Measurements from ENCODE around the gene CBR3.
A peak's percentile ranks its signal among the peaks of the same experiment; 100 is the strongest.
"Not testable (repeated sequence)": the region's sequence is repeated elsewhere in the genome, so short reads cannot be mapped to it uniquely, and the experiment has no call there.

CBR3 gene

DNA sequence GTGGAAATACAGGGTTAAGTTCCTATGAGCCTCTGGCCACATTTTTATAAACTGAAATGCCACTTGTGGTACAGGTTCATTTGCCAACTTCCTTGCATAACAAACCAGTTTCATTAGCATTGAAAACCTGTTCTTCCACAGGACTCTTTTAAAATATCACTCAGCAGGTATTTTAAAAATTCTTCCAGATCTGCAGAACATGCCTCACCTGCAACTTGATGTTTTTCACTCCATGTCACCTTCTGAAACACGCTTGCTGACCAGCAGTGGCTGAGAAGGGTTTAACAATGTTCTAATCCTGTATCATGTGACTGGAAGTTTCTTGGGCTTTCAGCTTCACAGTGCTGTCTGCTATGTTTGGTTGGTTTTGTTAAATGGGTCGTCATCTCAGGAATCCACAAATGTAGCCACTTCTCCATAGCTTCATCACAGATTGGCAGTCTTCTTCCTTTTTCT lies 17.6 kb upstream of the CBR3 start:
- DNase-seq (ENCODE audit: low read depth) = no peak

- DNase-seq (ENCODE audit: low read depth) = no peak
Measured at GRCh38 chr21:36120304-36120888, 14.5 kb upstream of the CBR3 start.

- DNase-seq (ENCODE audit: low read depth) = no peak
Measured at GRCh38 chr21:36122977-36123376, 11.9 kb upstream of the CBR3 start.

DNA sequence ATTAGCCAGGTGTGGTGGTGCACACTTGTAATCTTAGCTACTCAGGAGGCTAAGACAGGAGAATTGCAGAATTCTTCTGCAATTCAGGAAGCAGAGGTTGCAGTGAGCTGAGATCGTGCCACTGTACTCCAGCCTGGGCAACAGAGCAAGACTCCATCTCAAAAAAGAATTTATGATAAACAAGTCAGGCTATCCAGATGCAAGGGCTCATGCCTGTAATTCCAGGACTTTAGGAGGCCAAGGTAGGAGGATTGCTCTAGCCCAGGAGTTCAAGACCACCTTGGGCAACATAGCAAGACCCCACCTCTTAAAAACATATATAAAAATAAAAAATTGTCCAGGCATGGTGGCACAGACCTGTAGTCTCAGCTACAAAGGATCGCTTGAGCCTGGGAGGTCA lies 10.5 kb upstream of the CBR3 start:
- DNase-seq (ENCODE audit: low read depth) = no peak

DNA sequence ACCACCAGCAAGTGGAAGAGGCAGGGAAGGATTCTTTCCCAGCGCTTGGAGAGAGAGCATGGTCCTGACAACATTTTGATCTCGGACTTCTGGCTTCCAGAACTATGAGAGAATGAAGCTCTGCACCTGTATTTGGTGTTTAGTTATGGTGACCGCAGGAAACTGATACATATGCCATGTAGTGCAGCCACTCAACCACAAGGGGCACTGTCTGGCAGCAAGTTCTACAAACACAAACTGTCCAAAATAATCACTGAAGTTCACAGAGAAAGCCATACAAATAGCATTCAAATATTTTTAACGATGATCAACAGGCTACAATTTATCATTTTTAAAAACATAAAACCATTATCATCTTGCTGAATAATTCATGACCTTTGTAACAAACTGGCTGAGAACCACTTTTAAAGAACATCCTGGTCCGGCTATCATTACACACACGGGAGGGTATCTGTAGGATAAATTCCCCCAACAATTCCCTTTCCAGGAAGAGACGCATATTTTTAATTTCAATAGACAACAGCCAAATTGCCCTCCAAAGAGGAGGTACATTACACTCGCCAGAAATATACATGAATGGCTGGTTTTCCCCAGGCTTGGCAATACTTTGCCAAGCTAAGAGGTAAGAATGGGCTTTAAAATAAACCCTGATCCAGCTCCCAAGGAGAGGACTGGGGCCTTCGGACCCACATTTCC lies 9.2 kb upstream of the CBR3 start:
- DNase-seq (ENCODE audit: low read depth) = peak; percentile 49

DNA sequence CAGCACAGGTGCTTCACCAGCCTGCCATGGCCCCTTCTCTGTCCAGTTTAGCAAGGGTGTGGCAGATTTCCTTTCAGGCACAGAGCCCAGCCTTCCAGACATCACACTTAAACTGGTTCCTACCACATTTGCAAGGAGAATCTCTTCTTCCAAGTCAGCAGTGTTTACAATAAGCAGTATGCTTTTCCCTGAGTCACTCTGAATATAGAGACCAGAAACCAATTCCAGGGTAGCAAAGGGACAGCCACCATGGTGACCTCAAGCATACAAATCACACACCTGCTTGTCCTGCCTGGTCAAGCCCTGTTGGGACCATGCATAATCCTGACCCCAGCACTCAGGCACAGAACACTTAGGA lies 8.7 kb upstream of the CBR3 start:
- DNase-seq (ENCODE audit: low read depth) = no peak

GRCh38 chr21:36126621-36127110 lies 8.2 kb upstream of the CBR3 start:
- DNase-seq (ENCODE audit: low read depth) = no peak

GRCh38 chr21:36127250-36127904 lies 7.5 kb upstream of the CBR3 start:
- DNase-seq (ENCODE audit: low read depth) = no peak

- DNase-seq (ENCODE audit: low read depth) = no peak
Measured at GRCh38 chr21:36127977-36128376, 6.9 kb upstream of the CBR3 start.

- DNase-seq (ENCODE audit: low read depth) = no peak
Measured at GRCh38 chr21:36129219-36129618, 5.7 kb upstream of the CBR3 start.

GRCh38 chr21:36130414-36130762 lies 4.5 kb upstream of the CBR3 start:
- DNase-seq (ENCODE audit: low read depth) = not testable (repeated sequence)

GRCh38 chr21:36130839-36131238 lies 4.0 kb upstream of the CBR3 start:
- not testable (repeated sequence) for DNase-seq (ENCODE audit: low read depth)

DNA sequence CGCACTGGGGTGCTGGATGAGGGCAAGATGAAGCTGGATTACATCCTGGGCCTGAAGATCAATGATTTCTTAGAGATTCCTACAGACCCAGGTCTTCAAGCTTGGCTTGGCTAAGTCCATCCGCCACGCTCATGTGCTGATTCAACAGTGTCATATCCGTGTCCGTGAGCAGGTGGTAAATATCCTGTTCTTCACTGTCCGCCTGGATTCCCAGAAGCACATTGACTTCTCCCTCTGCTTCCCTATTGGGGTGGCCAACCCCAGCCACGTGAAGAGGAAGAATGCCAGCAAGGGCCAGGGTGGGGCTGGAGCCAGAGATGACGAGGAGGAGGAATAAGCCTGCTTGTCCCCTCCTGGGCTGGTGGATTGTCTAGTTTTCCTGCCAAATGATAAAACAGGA lies 2.2 kb upstream of the CBR3 start:
- DNase-seq (ENCODE audit: low read depth) = no peak

- DNase-seq (ENCODE audit: low read depth) = peak; percentile 66
Measured at GRCh38 chr21:36135391-36136102, 668 bp downstream of the CBR3 start.

- DNase-seq (ENCODE audit: low read depth) = not testable (repeated sequence)
Measured at GRCh38 chr21:36139791-36140190, 4.9 kb downstream of the CBR3 start.

DNA sequence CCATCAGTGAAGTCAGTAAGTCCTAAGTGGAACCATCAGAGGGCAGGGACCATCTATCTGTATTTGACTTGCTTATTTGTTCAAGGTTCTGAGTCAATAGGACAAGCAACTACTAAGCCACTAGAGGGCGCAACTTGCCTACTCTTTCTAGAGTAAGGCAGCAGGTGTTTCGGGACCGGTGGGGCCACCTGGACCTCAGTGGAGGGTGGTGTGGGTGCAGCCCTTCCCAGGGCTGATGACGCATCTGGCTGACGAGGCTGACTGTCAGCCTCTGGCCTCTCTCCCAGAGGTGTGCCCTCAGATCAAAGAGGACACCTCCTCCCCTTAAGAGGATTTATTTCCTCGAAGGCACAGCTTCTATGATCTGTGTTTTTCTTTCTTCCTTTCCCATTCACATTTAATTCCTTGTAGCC lies 6.6 kb downstream of the CBR3 start:
- DNase-seq (ENCODE audit: low read depth) = peak; percentile 78

GRCh38 chr21:36144233-36144632 lies 9.4 kb downstream of the CBR3 start:
- not testable (repeated sequence) for DNase-seq (ENCODE audit: low read depth)

DNA sequence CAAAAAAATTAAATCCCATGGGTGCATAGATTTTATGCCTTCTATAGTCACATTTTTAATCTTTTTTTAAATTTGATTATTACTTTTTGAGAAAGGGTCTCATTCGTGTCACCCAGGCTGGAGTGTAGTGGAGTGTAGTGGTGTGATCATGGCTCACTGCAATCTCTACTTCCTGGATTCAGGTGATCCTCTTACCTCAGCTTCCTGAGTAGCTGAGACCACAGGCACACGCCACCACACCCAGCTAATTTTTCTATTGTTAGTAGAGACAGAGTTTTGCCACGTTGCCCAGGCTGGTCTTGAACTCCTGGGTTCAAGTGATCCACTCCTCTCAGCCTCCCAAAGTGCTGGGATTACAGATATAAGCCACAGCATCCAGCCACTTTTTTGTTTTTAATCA lies 10.4 kb downstream of the CBR3 start:
- DNase-seq (ENCODE audit: low read depth) = no peak

GRCh38 chr21:36147911-36148310 lies 13.0 kb downstream of the CBR3 start:
- no peak for DNase-seq (ENCODE audit: low read depth)

GRCh38 chr21:36148886-36149285 lies 14.0 kb downstream of the CBR3 start:
- no peak for DNase-seq (ENCODE audit: low read depth)

DNA sequence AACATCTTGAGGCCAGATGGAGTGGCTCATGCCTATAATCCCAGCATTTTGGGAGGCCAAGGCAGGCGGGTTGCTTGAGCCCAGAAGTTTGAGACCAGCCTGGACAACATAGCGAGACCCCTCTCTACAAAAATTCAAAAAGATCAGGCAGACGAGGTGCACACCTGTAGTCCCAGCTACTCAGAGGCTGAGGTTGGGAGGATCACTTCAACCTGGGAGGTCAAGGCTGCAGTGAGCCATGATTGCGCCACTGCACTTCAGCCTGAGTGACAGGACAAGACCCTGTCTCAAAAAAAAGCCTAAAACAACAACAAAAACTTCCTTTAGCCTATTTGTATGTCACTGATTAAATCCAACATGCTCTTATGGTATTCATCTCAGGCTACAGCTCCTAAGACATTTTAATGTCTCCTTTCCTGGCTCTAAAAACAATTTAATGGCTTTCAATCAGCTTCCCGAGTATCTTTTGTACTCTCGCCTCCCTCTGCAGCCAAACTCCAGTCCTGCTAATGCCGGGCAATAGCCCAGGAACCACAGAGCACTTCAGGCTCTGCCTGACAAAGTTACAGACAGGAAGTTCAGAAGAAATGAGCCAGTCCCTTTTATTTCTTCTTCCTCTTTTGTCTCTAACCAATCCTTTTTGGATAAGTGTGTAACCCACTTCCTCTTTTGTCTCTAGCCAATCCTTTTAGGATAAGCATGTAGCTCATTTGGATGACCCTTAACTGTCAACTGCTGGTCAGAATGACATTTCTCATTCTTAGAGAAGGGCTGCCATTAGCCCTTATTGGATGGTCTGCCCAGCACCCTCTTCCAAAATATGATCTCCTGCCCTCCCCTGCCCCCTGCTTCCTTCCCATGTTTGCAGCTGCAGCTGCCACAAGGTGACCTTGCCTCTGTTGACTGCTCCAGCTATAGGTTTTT lies 15.2 kb downstream of the CBR3 start:
- no peak for DNase-seq (ENCODE audit: low read depth)

Measured in amniotic epithelial cell (primary cell).